Upper lobe of left lung (tissue), 4 donors: ENCODE results near the gene PRDM13.

ENCODE experiments used
- EP300 ChIP-seq, 4 donors: sonication (generic); formaldehyde crosslinking; IDR thresholded peaks; one replicate each; pipeline ENCODE4 v1.5.1; 2017; ENCODE audit warnings: antibody characterized with exemption in 4 of 4, control low read depth in 2 of 4
- POLR2A ChIP-seq, 4 donors: fragments of 450-650 bp; IDR thresholded peaks; one replicate each; pipeline ENCODE4 v1.5.1; 2016 to 2017; ENCODE audit warnings: antibody characterized with exemption in 4 of 4, mild to moderate bottlenecking in 2 of 4
- POLR2AphosphoS5 ChIP-seq, 2 donors: sonication (generic); formaldehyde crosslinking; IDR thresholded peaks; one replicate each; pipeline ENCODE4 v1.5.1; 2017; ENCODE audit warnings: antibody characterized with exemption in 2 of 2
- TF ChIP-seq, protein P1 (sequence below), 6 experiments: fragments of 450-650 bp in 4 of 6; fragments of 200-600 bp in 2 of 6; sonication (generic) in 2 of 6; IDR thresholded peaks; one replicate each; pipeline ENCODE4 v1.5.1; 2016 to 2019; ENCODE audit warnings: antibody characterized with exemption in 6 of 6

- TF ChIP-seq, protein P1, sequence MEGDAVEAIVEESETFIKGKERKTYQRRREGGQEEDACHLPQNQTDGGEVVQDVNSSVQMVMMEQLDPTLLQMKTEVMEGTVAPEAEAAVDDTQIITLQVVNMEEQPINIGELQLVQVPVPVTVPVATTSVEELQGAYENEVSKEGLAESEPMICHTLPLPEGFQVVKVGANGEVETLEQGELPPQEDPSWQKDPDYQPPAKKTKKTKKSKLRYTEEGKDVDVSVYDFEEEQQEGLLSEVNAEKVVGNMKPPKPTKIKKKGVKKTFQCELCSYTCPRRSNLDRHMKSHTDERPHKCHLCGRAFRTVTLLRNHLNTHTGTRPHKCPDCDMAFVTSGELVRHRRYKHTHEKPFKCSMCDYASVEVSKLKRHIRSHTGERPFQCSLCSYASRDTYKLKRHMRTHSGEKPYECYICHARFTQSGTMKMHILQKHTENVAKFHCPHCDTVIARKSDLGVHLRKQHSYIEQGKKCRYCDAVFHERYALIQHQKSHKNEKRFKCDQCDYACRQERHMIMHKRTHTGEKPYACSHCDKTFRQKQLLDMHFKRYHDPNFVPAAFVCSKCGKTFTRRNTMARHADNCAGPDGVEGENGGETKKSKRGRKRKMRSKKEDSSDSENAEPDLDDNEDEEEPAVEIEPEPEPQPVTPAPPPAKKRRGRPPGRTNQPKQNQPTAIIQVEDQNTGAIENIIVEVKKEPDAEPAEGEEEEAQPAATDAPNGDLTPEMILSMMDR (IDR thresholded peaks at IDR 0.05), result no peak
- TF ChIP-seq POLR2AphosphoS5 (IDR thresholded peaks at IDR 0.05), result no peak
- TF ChIP-seq POLR2A (IDR thresholded peaks at IDR 0.05), result no peak
- TF ChIP-seq EP300 (IDR thresholded peaks at IDR 0.05), result no peak
Measured at GRCh38 chr6:99629293-99629692, 22.7 kb downstream of the PRDM13 start.
